ENCODE data around the gene ALLC.
"Not testable (repeated sequence)": the region's sequence is repeated elsewhere in the genome, so short reads cannot be mapped to it uniquely, and the experiment has no call there.

DNA sequence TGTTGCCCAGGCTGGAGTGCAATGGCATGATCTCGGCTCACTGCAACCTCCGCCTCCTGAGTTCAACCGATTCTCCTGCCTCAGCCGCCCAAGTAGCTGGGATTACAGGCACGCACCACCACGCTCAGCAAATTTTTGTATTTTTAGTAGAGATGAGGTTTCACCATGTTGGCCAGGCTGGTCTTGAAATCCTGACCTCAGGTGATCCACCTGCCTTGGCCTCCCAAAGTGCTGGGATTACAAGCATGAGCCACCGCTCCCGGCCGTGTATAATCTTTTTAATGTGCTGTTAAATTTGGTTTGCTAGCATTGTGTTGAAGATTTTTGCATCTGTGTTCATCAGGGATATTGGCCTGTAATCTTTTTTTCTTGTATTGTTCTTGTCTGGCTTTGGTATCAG, 38.3 kb upstream of the ALLC start:
- not testable (repeated sequence) for TF ChIP-seq POLR2AphosphoS5 (IDR thresholded peaks at IDR 0.05; ENCODE audit: low read depth, low read length); POLR2A (IDR thresholded peaks at IDR 0.05; ENCODE audit: low read depth, low read length); TAF1 (IDR thresholded peaks at IDR 0.05; ENCODE audit: borderline replicate concordance, low read depth, low read length)
